Nephron progenitor cell (in vitro differentiated cells): Measurements from ENCODE around the gene GALR3.

ENCODE experiments used
- DNase-seq: peaks from one replicate; pipeline ENCODE4 v3.0.0; 2021
- H3K27ac Mint-ChIP-seq: 2 replicates; pipeline ENCODE4 v1.8.0; 2021; ENCODE audit warnings: mild to moderate bottlenecking, moderate library complexity, mixed read lengths
- H3K27me3 Mint-ChIP-seq: 2 replicates; pipeline ENCODE4 v1.8.0; 2021; ENCODE audit warnings: mild to moderate bottlenecking, low read depth, mixed read lengths; ENCODE audit not compliant: poor library complexity
- H3K36me3 Mint-ChIP-seq: 2 replicates; pipeline ENCODE4 v1.8.0; 2021; ENCODE audit warnings: low read depth, mixed read lengths
- H3K4me1 Mint-ChIP-seq: 2 replicates; pipeline ENCODE4 v1.8.0; 2021; ENCODE audit warnings: mixed read lengths
- H3K4me3 Mint-ChIP-seq: 2 replicates; pipeline ENCODE4 v1.8.0; 2021; ENCODE audit warnings: mild to moderate bottlenecking, moderate library complexity, mixed read lengths
- H3K9me3 Mint-ChIP-seq: 2 replicates; pipeline ENCODE4 v1.8.0; 2021; ENCODE audit warnings: mild to moderate bottlenecking, moderate library complexity, mixed read lengths
- TF ChIP-seq, protein P1 (sequence below): fragments of 200-600 bp; sonication (generic); IDR thresholded peaks from 2 replicates; pipeline ENCODE4 v1.5.0; 2021; ENCODE audit warnings: antibody characterized with exemption

The GALR3 gene

DNA sequence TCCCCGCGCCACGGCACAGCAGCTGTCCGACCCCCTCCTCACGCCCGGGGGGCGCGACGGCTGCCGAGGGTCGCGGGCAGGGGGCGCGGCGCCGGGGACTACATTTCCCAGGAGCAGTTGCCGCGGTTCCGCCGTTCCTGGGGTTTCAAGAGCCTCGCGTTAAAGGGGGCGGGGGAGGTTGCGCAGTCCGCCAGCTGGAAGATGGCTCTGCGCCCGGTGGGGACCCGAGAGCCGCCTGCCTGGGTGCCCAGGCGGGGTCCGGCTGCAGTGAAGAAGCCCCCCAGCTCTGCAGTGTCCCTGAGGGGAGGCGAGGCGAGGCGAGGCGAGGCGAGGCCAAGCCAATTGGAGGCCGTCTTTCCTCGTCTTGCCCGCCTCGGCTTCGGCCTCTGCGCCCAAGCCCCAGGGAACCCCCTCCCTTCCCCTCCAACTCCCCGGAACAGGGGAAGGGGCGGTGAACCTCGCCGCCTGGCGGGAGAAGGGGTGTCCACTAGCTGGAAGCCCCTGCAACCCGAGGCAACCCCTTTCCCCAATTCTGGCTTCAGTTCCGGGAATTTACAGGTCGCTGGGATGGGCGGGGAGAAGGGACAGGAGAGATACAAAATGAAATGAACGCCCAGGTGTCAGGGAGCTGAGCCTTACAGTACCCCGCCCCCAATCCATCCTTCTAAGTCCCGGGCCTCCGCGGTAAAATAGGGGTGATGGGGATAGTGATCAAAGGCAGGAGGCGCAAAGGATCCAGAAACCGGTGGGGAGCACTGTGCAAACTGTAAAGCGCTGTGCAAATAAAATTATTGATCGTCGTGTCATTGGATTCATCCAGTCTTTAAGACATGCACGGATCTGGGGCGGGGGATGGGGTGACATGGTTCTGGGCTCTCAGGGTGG lies 20.6 kb upstream of the GALR3 start:
- Mint-ChIP-seq H3K4me1 (peaks cover 38% of the 10 kb centered on the region), H3K27ac (no peak overlapping the region), H3K27me3 (peaks cover 23% of the 10 kb centered on the region), H3K36me3 (no peaks in the 10 kb centered on the region), H3K9me3 (peaks cover 3% of the 10 kb centered on the region), H3K4me3 (peak overlapping the region; percentile 82)
- TF ChIP-seq, protein P1, sequence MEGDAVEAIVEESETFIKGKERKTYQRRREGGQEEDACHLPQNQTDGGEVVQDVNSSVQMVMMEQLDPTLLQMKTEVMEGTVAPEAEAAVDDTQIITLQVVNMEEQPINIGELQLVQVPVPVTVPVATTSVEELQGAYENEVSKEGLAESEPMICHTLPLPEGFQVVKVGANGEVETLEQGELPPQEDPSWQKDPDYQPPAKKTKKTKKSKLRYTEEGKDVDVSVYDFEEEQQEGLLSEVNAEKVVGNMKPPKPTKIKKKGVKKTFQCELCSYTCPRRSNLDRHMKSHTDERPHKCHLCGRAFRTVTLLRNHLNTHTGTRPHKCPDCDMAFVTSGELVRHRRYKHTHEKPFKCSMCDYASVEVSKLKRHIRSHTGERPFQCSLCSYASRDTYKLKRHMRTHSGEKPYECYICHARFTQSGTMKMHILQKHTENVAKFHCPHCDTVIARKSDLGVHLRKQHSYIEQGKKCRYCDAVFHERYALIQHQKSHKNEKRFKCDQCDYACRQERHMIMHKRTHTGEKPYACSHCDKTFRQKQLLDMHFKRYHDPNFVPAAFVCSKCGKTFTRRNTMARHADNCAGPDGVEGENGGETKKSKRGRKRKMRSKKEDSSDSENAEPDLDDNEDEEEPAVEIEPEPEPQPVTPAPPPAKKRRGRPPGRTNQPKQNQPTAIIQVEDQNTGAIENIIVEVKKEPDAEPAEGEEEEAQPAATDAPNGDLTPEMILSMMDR: no peak
- DNase-seq: peak; percentile 81

GRCh38 chr22:37803195-37803638 lies 20.0 kb upstream of the GALR3 start:
- H3K4me3 Mint-ChIP-seq: peak overlapping the region; percentile 82
- peaks cover 24% of the 10 kb centered on the region for H3K27me3 Mint-ChIP-seq
- H3K4me1 Mint-ChIP-seq: peaks cover 34% of the 10 kb centered on the region
- H3K9me3 Mint-ChIP-seq: peaks cover 3% of the 10 kb centered on the region
- DNase-seq: peak; percentile 31
- H3K27ac Mint-ChIP-seq: peak overlapping the region; percentile 80
- no peaks in the 10 kb centered on the region for H3K36me3 Mint-ChIP-seq
- TF ChIP-seq, protein P1: no peak

DNA sequence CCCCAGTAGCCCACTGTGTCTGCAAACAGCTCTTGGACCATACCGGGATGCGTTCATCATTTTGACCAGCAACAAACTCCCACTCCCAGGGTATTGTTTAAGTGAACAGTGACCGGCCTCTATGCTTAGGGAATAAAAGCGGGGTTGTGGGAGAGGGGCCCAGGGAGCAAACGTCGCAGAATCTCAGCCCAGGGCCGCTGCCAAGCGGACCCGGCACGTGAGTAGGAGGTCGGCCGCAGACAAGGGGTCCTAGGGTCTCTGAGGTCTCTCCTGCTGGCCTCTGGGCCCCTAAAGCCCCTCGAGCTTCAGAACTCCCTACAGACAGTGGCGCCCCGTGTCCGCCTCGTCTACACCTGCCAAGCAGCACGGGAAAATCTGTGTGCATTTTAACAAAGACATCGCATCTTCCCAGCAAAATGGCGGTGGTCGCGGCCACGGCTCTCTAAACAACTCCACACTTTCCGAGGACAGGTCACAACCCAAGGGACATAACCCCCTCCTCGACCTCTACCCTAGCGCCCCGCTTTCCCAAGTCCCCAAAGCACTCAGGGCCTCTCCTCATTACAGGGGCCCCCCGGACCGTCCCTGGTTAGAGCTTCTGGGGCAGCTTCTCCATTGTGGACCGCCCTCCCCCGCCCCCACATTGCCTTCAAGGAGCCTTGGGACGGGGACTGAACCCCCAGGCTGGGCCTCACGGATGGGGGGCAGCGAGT lies 19.4 kb upstream of the GALR3 start:
- Mint-ChIP-seq H3K9me3 (peaks cover 3% of the 10 kb centered on the region), H3K36me3 (no peaks in the 10 kb centered on the region), H3K27ac (peak overlapping the region; percentile 80), H3K4me1 (peaks cover 40% of the 10 kb centered on the region), H3K4me3 (peak overlapping the region; percentile 82), H3K27me3 (peaks cover 26% of the 10 kb centered on the region)
- DNase-seq: no peak
- TF ChIP-seq, protein P1: no peak

DNA sequence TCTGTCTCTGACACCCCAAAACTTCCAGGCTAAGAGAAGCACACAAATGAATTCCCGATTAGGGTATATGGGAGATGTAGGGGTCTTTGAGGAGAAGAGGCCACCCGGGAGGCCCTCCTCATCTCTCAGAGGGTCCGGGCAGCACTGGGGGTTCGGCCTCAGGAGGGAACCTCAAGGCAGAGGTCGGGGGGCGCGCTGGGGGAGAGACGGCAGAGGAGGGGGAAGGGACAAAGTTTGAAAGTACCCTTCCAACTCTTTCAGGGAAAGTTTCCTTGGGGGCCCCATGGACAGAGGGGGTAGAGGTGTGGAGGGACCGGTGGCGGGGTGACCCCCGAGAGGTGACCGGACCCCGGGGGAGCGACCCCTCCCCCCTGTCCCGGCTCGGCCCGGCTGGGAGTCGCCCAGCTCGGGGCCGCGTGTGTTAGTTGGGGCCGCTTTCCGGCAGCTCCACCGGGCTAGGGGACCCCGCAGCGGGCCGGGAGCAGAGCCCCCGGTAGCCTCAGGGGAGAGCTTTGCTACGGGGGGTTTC lies 18.8 kb upstream of the GALR3 start:
- peaks cover 46% of the 10 kb centered on the region for H3K4me1 Mint-ChIP-seq
- TF ChIP-seq, protein P1: no peak
- H3K27ac Mint-ChIP-seq: no peak overlapping the region
- H3K27me3 Mint-ChIP-seq: peaks cover 26% of the 10 kb centered on the region
- no peak for DNase-seq
- peak overlapping the region; percentile 82 for H3K4me3 Mint-ChIP-seq
- peaks cover 6% of the 10 kb centered on the region for H3K36me3 Mint-ChIP-seq
- peaks cover 3% of the 10 kb centered on the region for H3K9me3 Mint-ChIP-seq

GRCh38 chr22:37804881-37805809 lies 18.0 kb upstream of the GALR3 start:
- TF ChIP-seq, protein P1: no peak
- peaks cover 52% of the 10 kb centered on the region for H3K4me1 Mint-ChIP-seq
- peak; percentile 92 for DNase-seq
- peak overlapping the region; percentile 83 for H3K27ac Mint-ChIP-seq
- peak overlapping the region; percentile 98 for H3K4me3 Mint-ChIP-seq
- peaks cover 3% of the 10 kb centered on the region for H3K9me3 Mint-ChIP-seq
- H3K27me3 Mint-ChIP-seq: peaks cover 26% of the 10 kb centered on the region
- H3K36me3 Mint-ChIP-seq: peaks cover 6% of the 10 kb centered on the region
